Fibroblast of pulmonary artery (primary cell): Measurements from ENCODE around the gene TARS1.

Source experiments
- DNase-seq: peaks from one replicate; pipeline ENCODE4 v3.0.0-alpha.2; 2010; ENCODE audit warnings: low read depth
- H3K4me3 ChIP-seq: replicated peaks from 2 replicates; pipeline ENCODE4 v1.5.1; 2011; ENCODE audit warnings: low read depth, mild to moderate bottlenecking, control low read depth, low read length, moderate library complexity
- CTCF ChIP-seq: IDR thresholded peaks from 2 replicates; pipeline ENCODE4 v1.5.1; 2011; ENCODE audit warnings: mild to moderate bottlenecking, control low read depth, low read length, inconsistent platforms; ENCODE audit errors: missing control alignments

TARS1 gene

GRCh38 chr5:33480876-33481275 is 40.1 kb downstream of the TARS1 start:
- no peak for DNase-seq
- no peak for TF ChIP-seq CTCF
- H3K4me3 ChIP-seq = no peak overlapping the region

- H3K4me3 ChIP-seq = no peak overlapping the region
- no peak for TF ChIP-seq CTCF
- no peak for DNase-seq
These were observed 41.6 kb downstream of the TARS1 start for GRCh38 chr5:33482335-33482734.

DNA sequence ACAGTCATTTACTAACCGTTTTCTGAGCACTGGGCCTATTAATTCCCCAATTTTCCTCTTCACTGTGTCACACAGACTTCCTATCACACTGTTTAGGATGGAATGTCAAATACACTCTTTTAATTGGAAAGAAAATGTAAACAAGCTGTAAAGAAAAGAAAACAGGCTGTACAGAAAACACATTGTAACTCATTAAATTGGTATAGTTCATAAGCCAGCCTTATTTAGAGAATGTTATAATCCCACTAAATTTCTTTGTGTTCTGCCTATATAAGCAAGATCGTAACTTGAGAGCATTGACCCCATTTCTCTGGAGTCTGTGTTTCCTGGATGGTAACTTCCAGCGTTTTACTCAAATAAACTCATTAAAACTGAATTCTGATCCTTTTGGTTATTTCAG is 46.5 kb downstream of the TARS1 start:
- no peak for DNase-seq
- TF ChIP-seq CTCF = no peak
- H3K4me3 ChIP-seq = no peak overlapping the region

DNA sequence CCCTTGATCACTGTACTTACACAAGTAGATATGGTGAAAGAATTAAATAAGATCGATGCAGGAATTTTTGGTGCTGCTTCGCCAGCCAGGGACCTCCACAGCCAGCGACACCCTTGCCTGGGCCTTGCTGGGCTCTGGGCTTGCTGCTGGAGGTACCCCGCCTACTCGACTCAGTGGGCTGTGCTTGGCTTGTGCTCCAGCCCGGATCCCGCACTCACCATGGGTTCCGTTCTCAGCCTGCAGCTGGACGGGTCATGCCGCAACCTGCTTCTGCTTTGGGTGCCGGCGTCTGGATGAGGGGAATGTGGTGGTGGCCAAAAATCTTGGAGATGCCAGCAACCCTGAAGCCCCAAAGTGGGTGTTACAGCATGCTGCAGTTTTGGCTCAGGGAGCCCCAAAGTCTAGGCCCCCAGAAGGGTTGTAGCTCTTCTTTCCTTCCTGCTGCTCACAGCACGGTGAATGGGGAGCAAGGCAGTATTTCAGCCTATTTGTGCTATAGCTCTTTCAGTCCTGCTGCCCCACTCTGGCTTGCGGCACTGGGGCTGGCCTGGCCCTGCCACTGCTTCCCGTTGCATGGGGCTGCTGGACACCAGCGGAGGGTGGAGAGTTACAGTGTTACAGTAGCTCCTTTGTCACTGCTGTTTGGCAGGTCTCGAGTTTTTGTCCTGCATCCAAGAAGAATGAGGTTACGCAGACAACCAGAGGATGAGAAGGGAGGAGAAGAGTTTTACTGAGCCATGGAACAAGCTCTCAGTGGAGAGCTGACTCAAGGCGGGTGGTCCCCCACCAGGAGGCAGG is 48.0 kb downstream of the TARS1 start:
- H3K4me3 ChIP-seq = no peak overlapping the region
- no peak for DNase-seq
- no peak for TF ChIP-seq CTCF

DNA sequence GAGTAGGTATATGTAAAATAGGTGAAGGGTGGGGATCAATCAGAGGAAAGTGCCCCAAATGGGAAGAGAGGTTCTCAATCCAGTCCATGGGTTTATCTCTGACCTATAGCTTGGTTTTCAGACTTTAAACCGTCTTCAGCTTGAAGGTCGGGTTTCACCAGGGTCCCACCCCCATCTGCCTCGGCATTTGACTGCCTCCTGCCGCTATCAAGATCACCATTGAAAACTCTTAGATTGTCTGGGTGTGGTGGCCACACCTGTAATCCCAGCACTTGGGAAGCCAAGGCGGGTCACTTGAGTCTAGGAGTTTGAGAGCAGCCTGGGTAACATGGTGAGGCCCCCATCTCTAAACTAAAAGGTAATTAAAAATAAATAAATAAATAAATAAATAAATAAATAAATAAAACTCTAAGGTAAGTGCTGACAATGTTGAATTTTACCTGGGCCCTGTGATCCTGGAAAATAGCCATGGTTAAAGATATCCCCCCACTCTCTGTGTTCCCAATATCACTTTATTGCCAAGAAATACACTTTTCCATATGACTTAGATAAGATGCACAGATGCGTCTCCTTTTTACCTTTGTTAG is 48.8 kb downstream of the TARS1 start:
- no peak for TF ChIP-seq CTCF
- H3K4me3 ChIP-seq = no peak overlapping the region
- no peak for DNase-seq

GRCh38 chr5:33490071-33490665 is 49.4 kb downstream of the TARS1 start:
- TF ChIP-seq CTCF = no peak
- H3K4me3 ChIP-seq = no peak overlapping the region
- no peak for DNase-seq
